AG09319 (cell line): ENCODE measurements around the gene SCAMP2.

Experiments used
- DNase-seq: peaks from one replicate; pipeline ENCODE4 v3.0.0-alpha.2; 2010; ENCODE audit warnings: low read depth; ENCODE audit errors: extremely low read depth
- CTCF ChIP-seq: IDR thresholded peaks from 2 replicates; pipeline ENCODE4 v1.5.1; 2011; ENCODE audit warnings: low read depth, mild to moderate bottlenecking, inconsistent platforms, low read length, moderate library complexity

SCAMP2 gene

GRCh38 chr15:74867466-74868038 lies 5.6 kb downstream of the SCAMP2 start:
- TF ChIP-seq CTCF = no peak
- DNase-seq = no peak

DNA sequence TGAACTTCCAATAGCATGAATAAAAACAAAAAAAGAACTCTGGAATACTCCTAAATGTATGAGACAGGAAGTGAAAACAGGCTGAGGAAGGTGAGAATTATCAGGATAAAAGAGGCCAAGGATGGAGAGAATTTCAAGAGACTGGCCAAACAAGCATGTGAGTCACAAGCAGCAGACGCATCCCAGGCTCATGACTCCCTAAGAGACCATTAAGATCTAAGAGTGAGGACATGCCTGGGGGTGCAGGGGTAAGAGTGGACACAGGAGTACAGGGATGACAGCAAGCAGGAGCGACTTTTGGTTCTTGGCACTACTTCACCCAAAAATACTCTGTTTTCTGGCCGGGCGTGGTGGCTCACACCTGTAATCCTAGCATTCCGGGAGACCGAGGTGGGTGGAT lies 7.1 kb downstream of the SCAMP2 start:
- no peak for TF ChIP-seq CTCF
- DNase-seq = no peak

- no peak for TF ChIP-seq CTCF
- no peak for DNase-seq
Observed at GRCh38 chr15:74865316-74865715, 7.8 kb downstream of the SCAMP2 start.

GRCh38 chr15:74864296-74864695 lies 8.9 kb downstream of the SCAMP2 start:
- DNase-seq = no peak

DNA sequence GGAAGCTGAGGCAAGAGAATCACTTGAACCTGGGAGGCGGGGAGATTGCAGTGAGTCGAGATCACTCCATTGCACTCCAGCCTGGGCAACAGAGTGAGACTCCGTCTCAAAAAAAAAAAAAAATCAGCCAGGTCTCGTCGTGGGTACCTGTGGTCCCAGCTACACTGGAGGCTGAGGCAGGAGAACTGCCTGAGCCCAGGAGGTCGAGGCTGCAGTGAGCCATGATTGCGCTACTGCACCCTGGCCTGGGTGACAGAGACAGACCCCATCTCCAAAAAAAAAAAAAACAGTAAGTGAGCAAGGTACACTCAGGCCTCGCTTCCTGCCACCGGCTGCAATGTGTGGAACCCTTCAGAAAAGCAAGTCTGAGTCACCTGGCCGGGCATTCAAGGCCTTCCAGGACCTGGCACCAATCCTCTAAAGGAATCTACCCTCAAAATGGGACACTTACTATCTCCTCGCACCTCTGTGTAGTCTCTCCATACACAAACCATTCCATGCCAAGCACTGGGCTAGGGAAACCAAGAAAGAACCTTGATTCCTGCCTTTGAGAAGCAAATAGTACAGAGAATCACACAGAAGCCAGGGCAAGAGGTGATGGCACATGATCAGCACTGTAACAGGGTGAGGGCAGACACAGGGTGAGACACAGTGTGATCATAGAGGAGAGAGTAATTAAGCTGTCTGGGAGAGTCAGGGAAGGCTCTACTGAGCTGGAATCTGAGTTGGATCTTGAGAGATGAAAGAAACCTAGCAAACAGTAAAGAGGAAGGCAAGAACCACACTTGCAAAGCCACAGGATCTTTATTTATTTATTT lies 9.7 kb downstream of the SCAMP2 start:
- TF ChIP-seq CTCF = no peak
- DNase-seq = no peak

More at GRCh38 chr15:74864296-74864695, 8.9 kb downstream of the SCAMP2 start:
- no peak for TF ChIP-seq CTCF

DNA sequence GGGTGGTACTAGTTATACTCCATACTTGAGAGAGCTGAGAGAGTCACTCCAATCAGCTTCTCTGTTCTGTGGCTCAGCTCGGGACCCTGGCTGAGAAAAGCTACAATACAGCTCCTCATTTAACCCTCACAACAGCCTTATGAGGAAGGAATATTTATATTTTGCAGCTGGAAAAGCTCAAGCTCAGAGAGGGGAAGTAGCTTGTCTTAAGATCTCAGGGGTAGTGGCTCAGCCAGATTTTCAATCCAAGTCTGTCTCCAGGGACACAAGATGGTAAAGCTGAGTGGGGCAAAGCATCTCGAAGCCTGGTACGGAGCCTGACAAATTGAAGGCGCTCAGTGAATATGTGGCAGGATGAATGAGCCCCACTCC lies 14.8 kb downstream of the SCAMP2 start:
- DNase-seq = no peak
- TF ChIP-seq CTCF = no peak

DNA sequence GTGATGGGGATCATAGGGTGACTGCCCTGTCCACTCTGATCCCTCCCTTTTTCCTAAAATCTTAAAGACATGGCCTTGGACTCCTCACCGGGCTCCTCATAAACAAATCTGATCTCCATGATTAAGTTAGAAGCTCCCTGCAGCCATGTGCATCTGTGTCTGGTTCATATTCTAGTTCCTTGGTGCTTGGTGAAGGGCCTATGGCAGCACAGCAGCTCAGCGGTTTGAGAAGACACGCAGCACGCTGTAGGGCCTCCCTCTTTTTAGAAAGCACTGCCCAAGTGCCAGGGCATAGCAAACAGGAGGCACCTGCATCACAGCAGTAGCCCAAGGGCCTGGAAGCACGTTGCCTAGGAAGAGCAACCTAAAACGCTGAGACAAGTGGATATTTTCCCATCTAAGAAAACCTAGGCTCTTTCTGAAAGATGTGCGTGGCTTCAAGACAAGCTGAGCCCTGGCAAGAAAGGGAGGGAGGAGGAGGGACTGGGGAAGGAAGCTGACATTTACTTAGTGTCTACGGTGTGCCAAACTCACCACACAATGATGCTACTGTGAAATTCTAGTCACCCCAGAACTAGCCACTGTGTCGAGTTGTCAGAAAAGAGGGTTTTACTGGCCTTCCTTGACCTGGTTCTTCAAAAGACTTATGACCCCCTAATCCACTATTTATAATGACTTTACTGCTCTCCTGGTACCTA lies 15.3 kb downstream of the SCAMP2 start:
- TF ChIP-seq CTCF = no peak
- DNase-seq = no peak
